Hepatocyte (in vitro differentiated cells): ENCODE results near the gene ATP5F1E. TPM values are rescaled to one million over a fixed set of nuclear protein-coding genes. Genes with fewer than 3 reads are reported as not detected.

ENCODE experiments used
- DNase-seq: peaks from one replicate; pipeline ENCODE4 v3.0.0-alpha.2; 2016; ENCODE audit warnings: low spot score
- H2AFZ ChIP-seq: fragments of 200-600 bp; sonication (generic); 2 replicates; pipeline ENCODE4 v1.6.0; 2016; ENCODE audit warnings: antibody characterized with exemption, mild to moderate bottlenecking
- H3K27ac ChIP-seq: fragments of 200-600 bp; sonication (generic); 2 replicates; pipeline ENCODE4 v1.5.1; 2016; ENCODE audit warnings: mild to moderate bottlenecking
- H3K27me3 ChIP-seq: fragments of 200-600 bp; sonication (generic); 2 replicates; pipeline ENCODE4 v1.6.1; 2016
- H3K36me3 ChIP-seq: fragments of 200-600 bp; sonication (generic); replicated peaks from 2 replicates; pipeline ENCODE4 v1.5.1; 2016; ENCODE audit warnings: low read depth; ENCODE audit not compliant: insufficient read depth
- H3K4me1 ChIP-seq: fragments of 200-600 bp; sonication (generic); 2 replicates; pipeline ENCODE4 v1.5.1; 2016; ENCODE audit warnings: mild to moderate bottlenecking, moderate library complexity; ENCODE audit not compliant: insufficient read depth
- H3K4me2 ChIP-seq: fragments of 200-600 bp; sonication (generic); 2 replicates; pipeline ENCODE4 v1.6.0; 2016
- H3K4me3 ChIP-seq: fragments of 200-600 bp; sonication (generic); 2 replicates; pipeline ENCODE4 v1.5.1; 2016; ENCODE audit warnings: mild to moderate bottlenecking
- H3K79me2 ChIP-seq: fragments of 200-600 bp; sonication (generic); 2 replicates; pipeline ENCODE4 v1.6.0; 2017; ENCODE audit warnings: mild to moderate bottlenecking
- H3K9me2 ChIP-seq: fragments of 200-600 bp; sonication (generic); replicated peaks from 2 replicates; pipeline ENCODE4 v1.6.0; 2017; ENCODE audit warnings: mild to moderate bottlenecking; ENCODE audit not compliant: insufficient read depth
- H3K9me3 ChIP-seq: fragments of 200-600 bp; sonication (generic); 2 replicates; pipeline ENCODE4 v1.5.1; 2016; ENCODE audit warnings: low read depth, mild to moderate bottlenecking
- H4K20me1 ChIP-seq: fragments of 200-600 bp; sonication (generic); 2 replicates; pipeline ENCODE4 v1.6.0; 2016; ENCODE audit warnings: mild to moderate bottlenecking; ENCODE audit not compliant: insufficient read depth, poor library complexity, severe bottlenecking
- EZH2 ChIP-seq: fragments of 200-600 bp; sonication (generic); IDR thresholded peaks from 2 replicates; pipeline ENCODE4 v1.6.1; 2016; ENCODE audit warnings: antibody characterized with exemption, mild to moderate bottlenecking, borderline replicate concordance
- EZH2phosphoT487 ChIP-seq: fragments of 200-600 bp; sonication (generic); IDR thresholded peaks from one replicate; pipeline ENCODE4 v1.6.1; 2018; ENCODE audit warnings: antibody characterized with exemption, mild to moderate bottlenecking, low read depth, moderate library complexity; ENCODE audit not compliant: unreplicated experiment, severe bottlenecking
- WGBS: methylation state at CpG from one replicate; pipeline ENCODE4 v1.1.6; 2016; ENCODE audit warnings: low lambda C conversion rate; ENCODE audit errors: missing lambda C conversion rate; 5-methylcytosine and 5-hydroxymethylcytosine counted together
- polyA plus RNA-seq: library from polyadenylated mRNA; unstranded; fragments of >200 nt; fragmentation: Nextera tagmentation; extraction: Ambion mirVana; gene quantifications from 2 replicates; pipeline ENCODE4 v1.2.1, GENCODE V29; 2016
- total RNA-seq: library from RNA; depleted of rRNA; stranded (reverse); fragments of >200 nt; gene quantifications from 2 replicates; pipeline ENCODE4 v1.2.3, GENCODE V29; 2014
- TF ChIP-seq, protein P1 (sequence below): fragments of 200-600 bp; sonication (generic); IDR thresholded peaks from 2 replicates; pipeline ENCODE4 v1.5.1; 2016; ENCODE audit warnings: antibody characterized with exemption, mild to moderate bottlenecking; ENCODE audit not compliant: poor library complexity

The ATP5F1E gene
- total and polyA plus RNA-seq, 2 experiments from 2014 or later: 32.9 to 227 TPM

DNA sequence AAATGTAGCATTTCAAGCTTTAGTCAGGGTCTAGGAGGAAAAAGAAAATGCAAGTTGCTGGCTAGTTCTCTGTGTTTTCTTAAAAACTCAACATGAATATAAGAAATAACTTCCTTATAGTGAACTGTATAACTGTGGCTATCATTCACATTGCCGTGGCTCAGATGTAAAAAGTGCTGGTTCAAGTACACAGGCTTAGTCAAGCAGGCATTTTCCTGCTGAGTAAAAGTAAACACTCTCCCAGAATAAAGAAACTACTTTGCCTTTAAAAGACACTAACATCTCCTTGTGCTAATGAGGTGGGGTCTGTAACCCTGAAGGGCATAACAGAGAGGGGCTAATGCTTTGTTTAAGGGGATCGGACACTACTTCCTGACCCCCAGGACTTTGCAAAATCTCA is 3.3 kb downstream of the ATP5F1E start:
- Histone ChIP-seq H3K4me3 (no peak overlapping the region), H3K4me1 (peaks cover 27% of the 10 kb centered on the region), H3K9me2 (no peaks in the 10 kb centered on the region), H3K36me3 (peaks cover 3% of the 10 kb centered on the region), H3K27ac (peak overlapping the region; percentile 6), H4K20me1 (peaks cover 20% of the 10 kb centered on the region), H3K79me2 (peaks cover 66% of the 10 kb centered on the region), H3K9me3 (no peaks in the 10 kb centered on the region), H3K27me3 (no peaks in the 10 kb centered on the region), H3K4me2 (peak overlapping the region; percentile 92), H2AFZ (no peak overlapping the region)
- WGBS: 30% methylated on average over 2 of the region's 2 CpGs
- no peak for DNase-seq
- TF ChIP-seq EZH2phosphoT487: no peak
- TF ChIP-seq EZH2: no peak
- TF ChIP-seq, protein P1, sequence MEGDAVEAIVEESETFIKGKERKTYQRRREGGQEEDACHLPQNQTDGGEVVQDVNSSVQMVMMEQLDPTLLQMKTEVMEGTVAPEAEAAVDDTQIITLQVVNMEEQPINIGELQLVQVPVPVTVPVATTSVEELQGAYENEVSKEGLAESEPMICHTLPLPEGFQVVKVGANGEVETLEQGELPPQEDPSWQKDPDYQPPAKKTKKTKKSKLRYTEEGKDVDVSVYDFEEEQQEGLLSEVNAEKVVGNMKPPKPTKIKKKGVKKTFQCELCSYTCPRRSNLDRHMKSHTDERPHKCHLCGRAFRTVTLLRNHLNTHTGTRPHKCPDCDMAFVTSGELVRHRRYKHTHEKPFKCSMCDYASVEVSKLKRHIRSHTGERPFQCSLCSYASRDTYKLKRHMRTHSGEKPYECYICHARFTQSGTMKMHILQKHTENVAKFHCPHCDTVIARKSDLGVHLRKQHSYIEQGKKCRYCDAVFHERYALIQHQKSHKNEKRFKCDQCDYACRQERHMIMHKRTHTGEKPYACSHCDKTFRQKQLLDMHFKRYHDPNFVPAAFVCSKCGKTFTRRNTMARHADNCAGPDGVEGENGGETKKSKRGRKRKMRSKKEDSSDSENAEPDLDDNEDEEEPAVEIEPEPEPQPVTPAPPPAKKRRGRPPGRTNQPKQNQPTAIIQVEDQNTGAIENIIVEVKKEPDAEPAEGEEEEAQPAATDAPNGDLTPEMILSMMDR: no peak

DNA sequence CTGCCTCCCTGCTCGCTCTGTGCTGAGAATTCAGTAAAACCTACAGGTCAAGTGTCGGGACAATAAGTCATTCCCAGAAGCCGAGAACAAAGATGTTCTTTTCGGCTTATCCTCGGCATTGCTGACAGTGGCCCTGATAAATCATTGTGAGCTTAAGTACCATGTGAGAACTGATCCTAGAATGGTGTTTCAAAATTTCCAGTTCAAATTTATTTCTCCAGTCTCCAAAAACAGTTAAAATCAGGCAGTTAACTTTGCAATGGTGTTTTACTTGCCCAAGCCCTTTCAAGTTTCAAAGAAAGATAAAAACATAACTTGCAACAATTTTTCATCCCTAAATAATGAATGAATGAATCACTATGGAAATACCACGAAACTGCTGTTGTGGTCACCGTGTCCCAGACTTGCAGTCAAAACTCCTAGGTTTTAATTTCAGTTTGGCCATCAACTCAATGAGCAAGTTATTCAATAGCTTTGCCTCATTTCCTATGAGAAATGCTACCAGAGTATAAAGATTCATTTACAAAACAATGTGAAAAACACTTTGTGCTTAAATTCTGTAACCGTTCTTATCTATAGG is 4.3 kb downstream of the ATP5F1E start:
- 76% methylated on average over 8 of the region's 8 CpGs for WGBS
- DNase-seq: no peak
- peak overlapping the region; percentile 92 for H3K4me2 ChIP-seq
- H2AFZ ChIP-seq: no peak overlapping the region
- H3K4me3 ChIP-seq: no peak overlapping the region
- H3K9me2 ChIP-seq: no peaks in the 10 kb centered on the region
- no peak overlapping the region for H3K27ac ChIP-seq
- H3K36me3 ChIP-seq: peaks cover 3% of the 10 kb centered on the region
- TF ChIP-seq, protein P1: no peak
- TF ChIP-seq EZH2phosphoT487 (no peak), EZH2 (no peak)
- H4K20me1 ChIP-seq: peaks cover 20% of the 10 kb centered on the region
- H3K27me3 ChIP-seq: no peaks in the 10 kb centered on the region
- H3K9me3 ChIP-seq: no peaks in the 10 kb centered on the region
- peaks cover 66% of the 10 kb centered on the region for H3K79me2 ChIP-seq
- H3K4me1 ChIP-seq: peaks cover 22% of the 10 kb centered on the region

DNA sequence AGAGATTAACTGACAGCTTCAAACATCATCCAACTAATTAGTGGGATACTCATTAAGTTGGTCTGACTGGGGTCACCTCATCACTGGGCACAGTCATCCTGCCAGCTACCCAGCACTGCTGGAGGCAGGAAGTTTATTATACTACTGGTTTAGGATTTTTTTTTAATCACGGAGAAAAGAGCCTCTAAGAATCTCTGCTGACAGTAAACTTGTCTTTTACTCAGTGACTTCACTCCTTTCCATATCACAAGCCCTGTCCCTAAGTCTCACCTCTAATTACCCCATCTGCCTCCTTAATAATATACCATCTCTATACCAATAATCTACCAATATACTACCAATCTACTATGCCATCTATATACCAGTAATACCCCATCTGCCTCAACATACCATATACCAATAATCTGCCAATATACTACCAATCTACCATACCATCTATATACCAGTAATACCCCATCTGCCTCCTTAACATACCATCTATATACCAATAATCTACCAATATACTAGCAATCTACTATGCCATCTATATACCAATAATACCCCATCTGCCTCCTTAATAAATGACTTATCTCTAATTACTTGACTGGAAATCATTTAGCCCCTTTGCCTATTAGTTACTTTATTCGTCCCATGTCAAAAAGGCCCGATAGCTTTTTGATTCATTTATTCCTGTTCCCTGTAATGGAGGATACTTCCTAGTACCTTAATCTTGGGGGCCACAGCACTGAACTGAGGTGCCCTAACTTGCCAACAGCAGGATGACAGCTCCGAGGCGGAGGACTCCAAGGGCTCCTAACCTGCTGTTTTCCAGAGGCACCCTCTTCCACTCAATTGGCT is 5.0 kb downstream of the ATP5F1E start:
- TF ChIP-seq, protein P1: no peak
- no peak for TF ChIP-seq EZH2
- no peak for TF ChIP-seq EZH2phosphoT487
- H3K9me3 ChIP-seq: no peaks in the 10 kb centered on the region
- WGBS: 87% methylated on average over 5 of the region's 5 CpGs
- H3K79me2 ChIP-seq: peaks cover 66% of the 10 kb centered on the region
- no peaks in the 10 kb centered on the region for H3K27me3 ChIP-seq
- no peaks in the 10 kb centered on the region for H3K9me2 ChIP-seq
- H3K4me3 ChIP-seq: no peak overlapping the region
- no peak overlapping the region for H3K27ac ChIP-seq
- peaks cover 3% of the 10 kb centered on the region for H3K36me3 ChIP-seq
- no peak for DNase-seq
- no peak overlapping the region for H3K4me2 ChIP-seq
- H3K4me1 ChIP-seq: peaks cover 22% of the 10 kb centered on the region
- no peak overlapping the region for H2AFZ ChIP-seq
- H4K20me1 ChIP-seq: peaks cover 20% of the 10 kb centered on the region
